ENCODE measurements around the gene ARHGEF11.

The ARHGEF11 gene

DNA sequence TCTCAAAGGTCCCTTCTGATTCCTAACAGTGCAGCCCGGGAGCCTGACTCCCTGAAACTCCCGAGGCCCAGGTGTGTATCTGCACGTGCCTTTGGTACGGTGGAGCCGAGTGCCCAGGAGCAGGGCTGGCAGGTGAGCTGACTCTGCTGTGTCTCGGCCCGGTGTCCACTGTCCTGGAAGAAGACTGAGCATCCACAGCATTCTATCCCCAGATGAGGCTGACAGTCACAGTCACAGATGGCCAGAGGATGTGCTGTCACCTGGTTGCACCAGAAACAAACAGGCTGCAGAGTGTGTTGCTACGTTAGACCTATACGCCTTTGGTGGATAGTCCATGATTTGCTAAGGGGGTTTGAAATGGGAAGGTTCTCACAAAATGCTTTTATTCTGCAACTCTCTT lies 44.2 kb upstream of the ARHGEF11 start:
- TF ChIP-seq POLR2AphosphoS5 (IDR thresholded peaks at IDR 0.05; ENCODE audit: borderline replicate concordance, low read depth, low read length) (no peak), FOXP2 (optimal IDR thresholded peaks at IDR 0.05; ENCODE audit: control extremely low read depth, extremely low read length, insufficient read depth) (no peak), EZH2 (IDR thresholded peaks at IDR 0.05) (no peak)
- DNase-seq (ENCODE audit: low read depth, low spot score), result no peak
- Histone ChIP-seq H3K9me3 (ENCODE audit: low read depth, low read length) (no peaks in the 10 kb centered on the region), H3K36me3 (ENCODE audit: insufficient read depth, low read length) (no peaks in the 10 kb centered on the region), H3K4me3 (no peak overlapping the region), H3K27ac (no peak overlapping the region), H3K9ac (ENCODE audit: insufficient read length) (no peak overlapping the region)

- H3K27ac ChIP-seq, result no peak overlapping the region
- TF ChIP-seq EZH2 (IDR thresholded peaks at IDR 0.05) (no peak), FOXP2 (optimal IDR thresholded peaks at IDR 0.05; ENCODE audit: control extremely low read depth, extremely low read length, insufficient read depth) (no peak), POLR2AphosphoS5 (IDR thresholded peaks at IDR 0.05; ENCODE audit: borderline replicate concordance, low read depth, low read length) (no peak)
- no peak overlapping the region for H3K4me3 ChIP-seq
- no peak for DNase-seq (ENCODE audit: low read depth, low spot score)
- H3K9me3 ChIP-seq (ENCODE audit: low read depth, low read length), result no peaks in the 10 kb centered on the region
- H3K9ac ChIP-seq (ENCODE audit: insufficient read length), result no peak overlapping the region
- no peaks in the 10 kb centered on the region for H3K36me3 ChIP-seq (ENCODE audit: insufficient read depth, low read length)
Observed at GRCh38 chr1:157088607-157089006, 43.1 kb upstream of the ARHGEF11 start.

- Histone ChIP-seq H3K4me3 (no peak overlapping the region), H3K36me3 (ENCODE audit: insufficient read depth, low read length) (no peaks in the 10 kb centered on the region), H3K9ac (ENCODE audit: insufficient read length) (no peak overlapping the region), H3K27ac (no peak overlapping the region), H3K9me3 (ENCODE audit: low read depth, low read length) (no peaks in the 10 kb centered on the region)
- no peak for TF ChIP-seq POLR2AphosphoS5 (IDR thresholded peaks at IDR 0.05; ENCODE audit: borderline replicate concordance, low read depth, low read length)
- TF ChIP-seq EZH2 (IDR thresholded peaks at IDR 0.05), result no peak
- DNase-seq (ENCODE audit: low read depth, low spot score), result no peak
Observed at GRCh38 chr1:157087030-157087429, 41.5 kb upstream of the ARHGEF11 start.

DNA sequence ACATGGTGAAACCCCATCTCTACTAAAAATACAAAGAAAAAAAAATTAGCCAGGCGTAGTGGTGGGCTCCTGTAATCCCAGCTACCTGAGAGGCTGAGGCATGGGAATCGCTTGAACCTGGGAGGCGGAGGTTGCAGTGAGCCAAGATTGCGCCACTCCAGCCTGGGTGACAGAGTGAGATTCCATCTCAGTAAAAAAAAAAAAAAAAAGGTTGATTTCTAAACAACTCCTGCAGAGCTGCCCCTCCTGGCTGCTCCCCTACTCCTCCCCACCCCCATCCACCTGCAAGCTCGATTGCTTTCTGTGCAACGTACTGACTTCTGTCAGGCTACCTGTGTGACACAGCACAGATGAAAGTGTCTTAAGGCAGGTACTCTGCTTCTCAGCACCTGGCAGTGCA lies 40.8 kb upstream of the ARHGEF11 start:
- Histone ChIP-seq H3K9me3 (ENCODE audit: low read depth, low read length) (no peaks in the 10 kb centered on the region), H3K36me3 (ENCODE audit: insufficient read depth, low read length) (no peaks in the 10 kb centered on the region), H3K27ac (no peak overlapping the region), H3K4me3 (no peak overlapping the region), H3K9ac (ENCODE audit: insufficient read length) (no peak overlapping the region)
- DNase-seq (ENCODE audit: low read depth, low spot score), result no peak
- no peak for TF ChIP-seq FOXP2 (optimal IDR thresholded peaks at IDR 0.05; ENCODE audit: control extremely low read depth, extremely low read length, insufficient read depth)

- H3K36me3 ChIP-seq (ENCODE audit: insufficient read depth, low read length), result no peaks in the 10 kb centered on the region
- H3K27ac ChIP-seq, result no peak overlapping the region
- no peak for DNase-seq (ENCODE audit: low read depth, low spot score)
- H3K9me3 ChIP-seq (ENCODE audit: low read depth, low read length), result no peaks in the 10 kb centered on the region
- H3K4me3 ChIP-seq, result no peak overlapping the region
- no peak overlapping the region for H3K9ac ChIP-seq (ENCODE audit: insufficient read length)
- TF ChIP-seq POLR2AphosphoS5 (IDR thresholded peaks at IDR 0.05; ENCODE audit: borderline replicate concordance, low read depth, low read length) (no peak), EZH2 (IDR thresholded peaks at IDR 0.05) (no peak), FOXP2 (optimal IDR thresholded peaks at IDR 0.05; ENCODE audit: control extremely low read depth, extremely low read length, insufficient read depth) (no peak)
Observed at GRCh38 chr1:157085421-157085820, 39.9 kb upstream of the ARHGEF11 start.

- DNase-seq (ENCODE audit: low read depth, low spot score), result no peak
- H3K27ac ChIP-seq, result no peak overlapping the region
- no peak for TF ChIP-seq POLR2AphosphoS5 (IDR thresholded peaks at IDR 0.05; ENCODE audit: borderline replicate concordance, low read depth, low read length)
- TF ChIP-seq FOXP2 (optimal IDR thresholded peaks at IDR 0.05; ENCODE audit: control extremely low read depth, extremely low read length, insufficient read depth), result no peak
- no peak for TF ChIP-seq EZH2 (IDR thresholded peaks at IDR 0.05)
- no peak overlapping the region for H3K4me3 ChIP-seq
- H3K9me3 ChIP-seq (ENCODE audit: low read depth, low read length), result no peaks in the 10 kb centered on the region
- no peaks in the 10 kb centered on the region for H3K36me3 ChIP-seq (ENCODE audit: insufficient read depth, low read length)
- H3K9ac ChIP-seq (ENCODE audit: insufficient read length), result no peak overlapping the region
Observed at GRCh38 chr1:157084720-157085119, 39.2 kb upstream of the ARHGEF11 start.

DNA sequence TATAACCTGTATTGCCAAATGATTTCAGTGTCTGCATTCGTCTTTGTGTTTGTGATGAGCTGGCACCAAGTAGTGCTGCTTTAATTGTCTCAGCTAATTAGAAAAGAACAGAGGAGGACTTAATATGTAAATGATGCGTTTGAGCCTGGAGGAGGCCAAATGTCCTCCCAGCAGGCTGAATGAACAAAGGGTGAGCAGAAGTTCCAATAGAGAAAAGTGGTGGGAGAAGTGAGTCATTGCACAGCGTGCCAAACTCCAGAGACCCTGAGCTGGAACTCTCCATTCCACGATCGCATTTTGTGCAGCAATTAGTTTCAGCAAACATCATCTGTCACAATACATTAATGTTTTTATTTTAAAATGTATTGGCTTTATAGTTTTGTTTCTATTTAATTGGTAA lies 36.2 kb upstream of the ARHGEF11 start:
- Histone ChIP-seq H3K4me3 (no peak overlapping the region), H3K9me3 (ENCODE audit: low read depth, low read length) (no peaks in the 10 kb centered on the region), H3K9ac (ENCODE audit: insufficient read length) (no peak overlapping the region), H3K27ac (no peak overlapping the region), H3K36me3 (ENCODE audit: insufficient read depth, low read length) (no peaks in the 10 kb centered on the region)
- no peak for TF ChIP-seq EZH2 (IDR thresholded peaks at IDR 0.05)
- TF ChIP-seq POLR2AphosphoS5 (IDR thresholded peaks at IDR 0.05; ENCODE audit: borderline replicate concordance, low read depth, low read length), result no peak
- TF ChIP-seq FOXP2 (optimal IDR thresholded peaks at IDR 0.05; ENCODE audit: control extremely low read depth, extremely low read length, insufficient read depth), result no peak
- no peak for DNase-seq (ENCODE audit: low read depth, low spot score)

- DNase-seq (ENCODE audit: low read depth, low spot score), result no peak
- H3K36me3 ChIP-seq (ENCODE audit: insufficient read depth, low read length), result no peaks in the 10 kb centered on the region
- H3K9me3 ChIP-seq (ENCODE audit: low read depth, low read length), result no peaks in the 10 kb centered on the region
- no peak overlapping the region for H3K9ac ChIP-seq (ENCODE audit: insufficient read length)
- TF ChIP-seq POLR2AphosphoS5 (IDR thresholded peaks at IDR 0.05; ENCODE audit: borderline replicate concordance, low read depth, low read length) (no peak), FOXP2 (optimal IDR thresholded peaks at IDR 0.05; ENCODE audit: control extremely low read depth, extremely low read length, insufficient read depth) (no peak), EZH2 (IDR thresholded peaks at IDR 0.05) (no peak)
- H3K4me3 ChIP-seq, result no peak overlapping the region
- H3K27ac ChIP-seq, result no peak overlapping the region
Observed at GRCh38 chr1:157080714-157081113, 35.2 kb upstream of the ARHGEF11 start.

DNA sequence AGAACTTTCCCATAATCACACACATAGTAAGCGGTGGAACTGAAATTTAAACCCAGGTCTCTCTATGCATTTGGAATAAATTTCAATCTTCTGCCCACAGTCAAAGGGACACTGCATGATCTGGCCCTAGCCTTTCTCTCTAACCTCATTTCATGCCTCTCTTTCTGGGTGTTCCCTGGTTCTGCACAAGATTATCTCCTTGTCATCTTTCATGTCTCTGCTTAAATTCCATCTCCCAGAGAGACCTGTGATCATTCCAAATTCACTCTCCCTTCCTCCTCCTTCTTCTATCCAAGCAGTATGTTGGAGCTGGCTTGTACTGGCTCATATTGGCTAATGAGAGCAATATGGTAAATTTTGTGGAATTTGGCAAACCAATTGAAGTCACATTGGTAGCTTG lies 31.9 kb upstream of the ARHGEF11 start:
- Histone ChIP-seq H3K9ac (ENCODE audit: insufficient read length) (no peak overlapping the region), H3K4me3 (no peak overlapping the region), H3K36me3 (ENCODE audit: insufficient read depth, low read length) (no peaks in the 10 kb centered on the region), H3K27ac (no peak overlapping the region), H3K9me3 (ENCODE audit: low read depth, low read length) (no peaks in the 10 kb centered on the region)
- no peak for DNase-seq (ENCODE audit: low read depth, low spot score)
- TF ChIP-seq EZH2 (IDR thresholded peaks at IDR 0.05) (no peak), FOXP2 (optimal IDR thresholded peaks at IDR 0.05; ENCODE audit: control extremely low read depth, extremely low read length, insufficient read depth) (no peak), POLR2AphosphoS5 (IDR thresholded peaks at IDR 0.05; ENCODE audit: borderline replicate concordance, low read depth, low read length) (no peak)
